ENCODE results near the gene DNAJC25.

DNAJC25 gene

DNA sequence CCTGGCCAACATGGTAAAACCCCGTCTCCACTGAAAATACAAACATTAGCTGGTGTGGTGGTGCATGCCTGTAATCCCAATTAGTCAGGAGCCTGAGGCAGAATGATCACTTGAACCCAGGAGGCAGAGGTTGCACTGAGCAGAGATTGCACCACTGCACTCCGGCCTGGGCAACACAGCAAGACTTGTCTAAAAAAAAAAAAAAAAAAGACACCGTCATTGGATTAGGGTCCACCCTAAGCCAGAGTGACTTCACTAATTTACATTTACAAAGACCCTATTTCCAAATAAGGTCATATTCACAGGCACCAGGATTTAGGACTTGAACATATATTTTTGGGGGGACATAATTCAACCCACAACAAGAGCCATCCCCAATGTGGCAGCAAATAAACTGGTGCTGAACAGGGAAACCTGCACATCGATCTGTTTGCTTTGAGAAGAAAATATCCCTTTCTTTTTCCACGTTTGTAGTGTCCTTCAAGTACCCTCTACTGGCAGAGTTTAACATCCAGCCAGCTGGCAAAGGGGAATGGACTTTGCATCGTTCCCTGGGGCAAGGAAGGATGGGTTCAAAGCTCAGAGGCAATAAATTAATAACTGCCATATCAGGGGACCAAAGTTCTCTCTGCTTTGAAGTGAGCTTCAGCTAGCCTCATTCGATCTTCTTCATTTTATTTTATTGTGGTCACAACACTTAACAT, 3.7 kb upstream of the DNAJC25 start:
- Histone ChIP-seq H3K9me3 (ENCODE audit: control extremely low read depth in 1 of 5, control insufficient read depth in 4 of 5, insufficient read depth in 2 of 5, low read depth in 1 of 5, low read length in 4 of 5) (no peaks in the 10 kb centered on the region), H3K36me3 (ENCODE audit: control insufficient read depth in 4 of 4, insufficient read depth in 4 of 4, low read length in 3 of 4) (no peaks in the 10 kb centered on the region), H3K4me3 (ENCODE audit: control insufficient read depth in 1 of 7, extremely low read depth in 1 of 7, insufficient read depth in 4 of 7, low read depth in 2 of 7, low read length in 6 of 7) (no peak overlapping the region), H3K4me1 (ENCODE audit: control extremely low read depth in 1 of 4, control insufficient read depth in 4 of 4, insufficient read depth in 4 of 4, low read length in 3 of 4) (peaks cover 11 to 15% (median 13%) of the 10 kb centered on the region in 4 experiments), H3K27ac (ENCODE audit: insufficient read depth in 1 of 2, low read depth in 1 of 2, low read length in 2 of 2, poor library complexity in 1 of 2, severe bottlenecking in 2 of 2) (no peak overlapping the region), H3K27me3 (replicated peaks in 2 of 5; ENCODE audit: control insufficient read depth in 4 of 5, insufficient read depth in 5 of 5, low read length in 4 of 5) (peaks cover 0 to 2% (median 0%) of the 10 kb centered on the region in 5 experiments)
- CTCF ChIA-PET, result no interaction called here
- POLR2A ChIA-PET, result no interaction called here
- 90% methylated on average over 5 of the region's 7 CpGs for WGBS (ENCODE audit: insufficient coverage)
- DNase-seq, result no peak

DNA sequence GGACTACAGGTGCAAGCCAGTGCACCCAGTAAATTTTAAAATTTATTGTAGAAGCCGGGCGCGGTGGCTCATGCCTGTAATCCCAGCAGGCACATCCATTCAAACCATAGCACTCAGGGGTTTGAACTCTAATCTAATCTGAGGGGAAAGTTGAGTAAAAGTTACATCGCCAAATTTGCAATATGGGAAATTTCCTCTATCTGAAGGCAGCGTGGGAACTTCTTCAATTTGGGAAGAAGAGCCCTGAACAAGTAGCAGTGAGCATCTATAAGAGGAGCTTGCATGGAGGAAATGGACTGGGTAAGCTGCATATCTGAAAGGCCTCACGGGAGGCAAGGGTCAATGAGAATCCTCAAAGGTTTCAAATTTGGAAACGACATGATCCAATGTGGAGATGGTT, 2.7 kb upstream of the DNAJC25 start:
- Histone ChIP-seq H3K27me3 (replicated peaks in 2 of 5; ENCODE audit: control insufficient read depth in 4 of 5, insufficient read depth in 5 of 5, low read length in 4 of 5) (no peaks in the 10 kb centered on the region), H3K36me3 (ENCODE audit: control insufficient read depth in 4 of 4, insufficient read depth in 4 of 4, low read length in 3 of 4) (peaks cover 0 to 1% (median 0%) of the 10 kb centered on the region in 4 experiments), H3K9me3 (ENCODE audit: control extremely low read depth in 1 of 5, control insufficient read depth in 4 of 5, insufficient read depth in 2 of 5, low read depth in 1 of 5, low read length in 4 of 5) (no peaks in the 10 kb centered on the region), H3K27ac (ENCODE audit: insufficient read depth in 1 of 2, low read depth in 1 of 2, low read length in 2 of 2, poor library complexity in 1 of 2, severe bottlenecking in 2 of 2) (no peak overlapping the region), H3K4me1 (ENCODE audit: control extremely low read depth in 1 of 4, control insufficient read depth in 4 of 4, insufficient read depth in 4 of 4, low read length in 3 of 4) (peaks cover 12 to 22% (median 20%) of the 10 kb centered on the region in 4 experiments), H3K4me3 (ENCODE audit: control insufficient read depth in 1 of 7, extremely low read depth in 1 of 7, insufficient read depth in 4 of 7, low read depth in 2 of 7, low read length in 6 of 7) (no peak overlapping the region)
- ChIA-PET POLR2A (no interaction called here), CTCF (no interaction called here)
- no peak for DNase-seq
- 98% methylated on average over 7 of the region's 7 CpGs for WGBS (ENCODE audit: insufficient coverage)

DNA sequence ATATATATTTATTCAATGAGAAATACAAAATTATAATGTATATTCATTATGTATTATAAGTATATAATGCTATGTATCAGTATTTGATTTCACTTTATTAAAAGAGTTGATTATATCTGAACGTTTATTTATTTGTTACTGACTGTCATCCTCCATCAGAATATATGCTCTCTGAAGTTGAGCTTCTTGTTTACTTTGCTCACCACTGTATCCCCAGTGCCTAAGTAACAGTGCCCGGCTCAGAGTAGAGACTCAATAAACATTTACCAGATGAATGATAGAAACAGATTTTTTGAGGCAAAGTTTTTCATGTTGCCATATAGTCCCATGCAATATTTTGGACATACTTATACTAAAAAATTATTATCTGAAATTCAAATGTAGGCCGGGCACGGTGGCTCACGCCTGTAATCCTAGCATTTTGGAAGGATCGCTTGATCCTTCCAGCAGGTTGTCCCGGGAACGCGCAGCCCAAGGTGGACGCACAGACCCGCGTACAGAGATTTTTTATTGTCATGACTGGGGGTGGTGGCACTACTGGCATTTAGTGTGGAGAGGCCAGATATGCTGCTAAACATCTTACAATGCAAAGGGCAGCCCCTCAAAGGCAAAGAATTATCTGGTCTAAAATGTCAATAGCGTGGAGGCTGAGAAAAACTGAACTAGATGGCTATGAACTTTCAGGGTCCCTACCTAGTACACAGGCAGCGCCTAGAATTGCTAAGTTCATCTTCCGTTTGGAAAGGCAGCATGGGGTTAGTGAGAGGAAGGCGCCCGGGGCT, 761 bp upstream of the DNAJC25 start:
- Histone ChIP-seq H3K4me1 (ENCODE audit: control extremely low read depth in 1 of 4, control insufficient read depth in 4 of 4, insufficient read depth in 4 of 4, low read length in 3 of 4) (peaks cover 12 to 22% (median 20%) of the 10 kb centered on the region in 4 experiments), H3K27me3 (replicated peaks in 2 of 5; ENCODE audit: control insufficient read depth in 4 of 5, insufficient read depth in 5 of 5, low read length in 4 of 5) (no peaks in the 10 kb centered on the region), H3K27ac (ENCODE audit: insufficient read depth in 1 of 2, low read depth in 1 of 2, low read length in 2 of 2, poor library complexity in 1 of 2, severe bottlenecking in 2 of 2) (peak overlapping the region; percentile 6 to 63), H3K9me3 (ENCODE audit: control extremely low read depth in 1 of 5, control insufficient read depth in 4 of 5, insufficient read depth in 2 of 5, low read depth in 1 of 5, low read length in 4 of 5) (no peaks in the 10 kb centered on the region), H3K4me3 (ENCODE audit: control insufficient read depth in 1 of 7, extremely low read depth in 1 of 7, insufficient read depth in 4 of 7, low read depth in 2 of 7, low read length in 6 of 7) (peak overlapping the region; percentile 67 to 92 (median 89)), H3K36me3 (ENCODE audit: control insufficient read depth in 4 of 4, insufficient read depth in 4 of 4, low read length in 3 of 4) (peaks cover 0 to 7% (median 0%) of the 10 kb centered on the region in 4 experiments)
- 9% methylated on average over 13 of the region's 17 CpGs for WGBS (ENCODE audit: insufficient coverage)
- DNase-seq, result no peak
- ChIA-PET POLR2A (interaction anchor here (0.6 to 1.4 kb wide), 3 partner anchors 15 to 32 kb away, joined by 3 to 10 read pairs (median 4); partner anchors contain the start of gene GNG10), CTCF (interaction anchor here (1.2 kb wide), 1 partner anchor 34 kb away, joined by 4 read pairs; no protein-coding TSS in a partner anchor)

DNA sequence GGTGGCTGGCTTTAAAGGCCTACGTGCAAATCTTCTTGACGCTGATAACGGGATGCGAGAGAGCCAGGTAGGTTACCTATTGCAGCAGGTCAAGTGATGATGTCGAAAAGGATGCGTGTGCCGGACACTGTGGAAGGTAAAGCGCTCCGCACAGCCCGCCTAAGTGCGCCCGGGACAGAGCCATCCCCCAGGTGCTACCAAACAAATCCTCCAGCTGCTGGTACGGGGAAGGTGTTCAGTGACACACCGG, 245 bp upstream of the DNAJC25 start:
- CTCF ChIA-PET, result no interaction called here
- no peaks in the 10 kb centered on the region for H3K27me3 ChIP-seq (replicated peaks in 2 of 5; ENCODE audit: control insufficient read depth in 4 of 5, insufficient read depth in 5 of 5, low read length in 4 of 5)
- H3K4me1 ChIP-seq (ENCODE audit: control extremely low read depth in 1 of 4, control insufficient read depth in 4 of 4, insufficient read depth in 4 of 4, low read length in 3 of 4), result peaks cover 12 to 26% (median 21%) of the 10 kb centered on the region in 4 experiments
- no peak for DNase-seq
- POLR2A ChIA-PET, result interaction anchor here (0.6 to 1.4 kb wide), 3 partner anchors 14 to 33 kb away, joined by 3 to 10 read pairs (median 4); partner anchors contain the start of gene GNG10
- H3K4me3 ChIP-seq (ENCODE audit: control insufficient read depth in 1 of 7, extremely low read depth in 1 of 7, insufficient read depth in 4 of 7, low read depth in 2 of 7, low read length in 6 of 7), result peak overlapping the region; percentile 67 to 92 (median 89)
- WGBS (ENCODE audit: insufficient coverage), result under 1% methylated on average over 13 of the region's 14 CpGs
- H3K36me3 ChIP-seq (ENCODE audit: control insufficient read depth in 4 of 4, insufficient read depth in 4 of 4, low read length in 3 of 4), result peaks cover 0 to 7% (median 0%) of the 10 kb centered on the region in 4 experiments
- no peaks in the 10 kb centered on the region for H3K9me3 ChIP-seq (ENCODE audit: control extremely low read depth in 1 of 5, control insufficient read depth in 4 of 5, insufficient read depth in 2 of 5, low read depth in 1 of 5, low read length in 4 of 5)
- H3K27ac ChIP-seq (ENCODE audit: insufficient read depth in 1 of 2, low read depth in 1 of 2, low read length in 2 of 2, poor library complexity in 1 of 2, severe bottlenecking in 2 of 2), result peak overlapping the region; percentile 6 to 63

DNA sequence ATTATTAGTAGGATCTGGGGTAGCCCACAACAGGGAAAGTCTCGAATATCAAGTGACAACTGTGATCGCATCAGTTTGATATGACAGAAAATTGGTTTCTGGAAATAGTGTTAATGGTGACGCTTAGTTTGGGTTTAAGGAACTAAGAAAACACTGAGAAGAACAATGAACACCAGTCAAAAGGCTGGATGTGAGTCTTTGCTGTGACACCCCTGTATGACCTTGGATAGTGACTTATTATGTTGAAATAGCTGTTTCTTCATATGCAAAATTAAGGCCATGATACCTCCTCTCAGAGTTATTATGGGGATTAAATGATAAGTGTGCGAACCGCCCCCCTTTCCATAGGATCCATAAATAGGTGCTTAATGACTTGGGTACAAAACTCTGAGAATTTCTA, 926 bp downstream of the DNAJC25 start:
- Histone ChIP-seq H3K4me3 (ENCODE audit: control insufficient read depth in 1 of 7, extremely low read depth in 1 of 7, insufficient read depth in 4 of 7, low read depth in 2 of 7, low read length in 6 of 7) (peak overlapping the region in 6 of 7 experiments; percentile 67 to 92 (median 89)), H3K27me3 (replicated peaks in 2 of 5; ENCODE audit: control insufficient read depth in 4 of 5, insufficient read depth in 5 of 5, low read length in 4 of 5) (no peaks in the 10 kb centered on the region), H3K9me3 (ENCODE audit: control extremely low read depth in 1 of 5, control insufficient read depth in 4 of 5, insufficient read depth in 2 of 5, low read depth in 1 of 5, low read length in 4 of 5) (no peaks in the 10 kb centered on the region), H3K36me3 (ENCODE audit: control insufficient read depth in 4 of 4, insufficient read depth in 4 of 4, low read length in 3 of 4) (peaks cover 0 to 7% (median 0%) of the 10 kb centered on the region in 4 experiments), H3K27ac (ENCODE audit: insufficient read depth in 1 of 2, low read depth in 1 of 2, low read length in 2 of 2, poor library complexity in 1 of 2, severe bottlenecking in 2 of 2) (peak overlapping the region; percentile 61 to 90), H3K4me1 (ENCODE audit: control extremely low read depth in 1 of 4, control insufficient read depth in 4 of 4, insufficient read depth in 4 of 4, low read length in 3 of 4) (peaks cover 12 to 26% (median 21%) of the 10 kb centered on the region in 4 experiments)
- WGBS (ENCODE audit: insufficient coverage), result 44% methylated on average over 5 of the region's 5 CpGs
- peak; percentile 9 to 42 (median 31) for DNase-seq
- POLR2A ChIA-PET, result interaction anchor here (0.6 to 1.4 kb wide), 3 partner anchors 30 to 1781 kb away, joined by 3 to 10 read pairs (median 3); partner anchors contain the start of gene GNG10
- CTCF ChIA-PET, result interaction anchor here (1.5 kb wide), 1 partner anchor 19 kb away, joined by 3 read pairs; no protein-coding TSS in a partner anchor

DNA sequence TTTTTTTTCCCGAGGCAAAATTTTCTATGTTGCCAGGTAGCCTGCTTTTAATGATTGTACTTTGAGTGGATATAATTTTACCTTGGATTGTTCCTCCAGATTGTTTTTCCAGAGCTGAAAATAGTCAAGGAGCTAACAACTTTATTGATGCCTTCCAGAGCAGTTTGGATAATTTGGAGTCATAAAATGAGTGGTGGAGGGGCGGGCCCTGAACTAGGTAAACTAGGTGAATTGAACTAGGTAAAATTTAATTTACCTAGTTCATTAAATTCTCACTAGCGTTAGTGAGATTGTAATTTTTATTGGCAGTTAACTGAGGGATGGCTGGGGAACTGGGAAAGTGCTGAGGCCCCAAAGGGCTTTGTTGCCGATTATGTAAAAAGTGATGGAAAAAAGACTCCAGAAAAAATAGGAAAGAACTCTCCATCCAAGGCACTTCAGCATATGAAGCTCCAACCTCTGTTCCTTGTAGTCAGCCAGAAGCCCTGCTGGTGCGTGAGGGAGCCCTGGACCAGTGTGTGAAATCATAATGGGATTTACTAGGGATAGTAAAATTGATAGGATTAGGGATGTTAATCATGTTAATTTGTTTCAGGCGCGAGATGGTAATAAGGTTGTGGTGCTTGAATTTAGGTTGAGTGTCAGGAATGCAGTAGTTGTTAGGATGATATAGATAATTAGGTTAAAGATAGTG, 1.7 kb downstream of the DNAJC25 start:
- H3K4me1 ChIP-seq (ENCODE audit: control extremely low read depth in 1 of 4, control insufficient read depth in 4 of 4, insufficient read depth in 4 of 4, low read length in 3 of 4), result peaks cover 12 to 26% (median 21%) of the 10 kb centered on the region in 4 experiments
- DNase-seq, result no peak
- peak overlapping the region in 3 of 7 experiments; percentile 79 to 92 (median 90) for H3K4me3 ChIP-seq (ENCODE audit: control insufficient read depth in 1 of 7, extremely low read depth in 1 of 7, insufficient read depth in 4 of 7, low read depth in 2 of 7, low read length in 6 of 7)
- H3K27ac ChIP-seq (ENCODE audit: insufficient read depth in 1 of 2, low read depth in 1 of 2, low read length in 2 of 2, poor library complexity in 1 of 2, severe bottlenecking in 2 of 2), result no peak overlapping the region
- no peaks in the 10 kb centered on the region for H3K9me3 ChIP-seq (ENCODE audit: control extremely low read depth in 1 of 5, control insufficient read depth in 4 of 5, insufficient read depth in 2 of 5, low read depth in 1 of 5, low read length in 4 of 5)
- ChIA-PET CTCF (interaction anchor here (0.7 to 1.5 kb wide), 2 partner anchors 19 to 59 kb away, joined by 3 read pairs; no protein-coding TSS in a partner anchor), POLR2A (interaction anchor here (0.6 kb wide), 1 partner anchor 1989 kb away, joined by 3 read pairs; no protein-coding TSS in a partner anchor)
- H3K36me3 ChIP-seq (ENCODE audit: control insufficient read depth in 4 of 4, insufficient read depth in 4 of 4, low read length in 3 of 4), result peaks cover 0 to 7% (median 0%) of the 10 kb centered on the region in 4 experiments
- WGBS (ENCODE audit: insufficient coverage), result 100% methylated on average over 4 of the region's 7 CpGs
- no peaks in the 10 kb centered on the region for H3K27me3 ChIP-seq (replicated peaks in 2 of 5; ENCODE audit: control insufficient read depth in 4 of 5, insufficient read depth in 5 of 5, low read length in 4 of 5)

Data from common myeloid progenitor, CD34-positive (primary cell).